H9 (cell line): ENCODE data around the gene FAM210B. TPM values are rescaled to one million over a fixed set of nuclear protein-coding genes. Genes with fewer than 3 reads are reported as not detected.
A peak's percentile ranks its signal among the peaks of the same experiment; 100 is the strongest.

Experiments
- DNase-seq: peaks from one replicate; pipeline ENCODE4 v3.0.0-alpha.2; 2017
- H2AFZ ChIP-seq: one replicate; pipeline ENCODE4 v1.6.1; 2013; ENCODE audit warnings: mild to moderate bottlenecking, low read length, control low read depth, moderate library complexity
- H2AK5ac ChIP-seq: 2 replicates; pipeline ENCODE4 v1.6.1; 2013; ENCODE audit warnings: low read length, control low read depth, mixed read lengths; ENCODE audit not compliant: insufficient read length
- H2BK120ac ChIP-seq: one replicate; pipeline ENCODE4 v1.6.1; 2013; ENCODE audit warnings: low read depth, mild to moderate bottlenecking, low read length, control low read depth, inconsistent platforms; ENCODE audit not compliant: poor library complexity, severe bottlenecking
- H2BK12ac ChIP-seq: 2 replicates; pipeline ENCODE4 v1.6.1; 2013; ENCODE audit warnings: low read length, control low read depth, mixed read lengths, low read depth; ENCODE audit not compliant: insufficient read length
- H2BK15ac ChIP-seq: 2 replicates; pipeline ENCODE4 v1.6.1; 2013; ENCODE audit warnings: low read depth, low read length, control low read depth
- H2BK20ac ChIP-seq: one replicate; pipeline ENCODE4 v1.6.1; 2013; ENCODE audit warnings: low read depth, mild to moderate bottlenecking, low read length, control low read depth, inconsistent platforms; ENCODE audit not compliant: poor library complexity, severe bottlenecking
- H2BK5ac ChIP-seq: 2 replicates; pipeline ENCODE4 v1.6.1; 2013; ENCODE audit warnings: low read length, control low read depth, mixed read lengths; ENCODE audit not compliant: insufficient read length
- H3K14ac ChIP-seq: 2 replicates; pipeline ENCODE4 v1.6.1; 2013; ENCODE audit warnings: low read length, control low read depth; ENCODE audit not compliant: insufficient read depth
- H3K18ac ChIP-seq: 2 replicates; pipeline ENCODE4 v1.6.1; 2013; ENCODE audit warnings: low read depth, mild to moderate bottlenecking, mixed read lengths, low read length, control low read depth; ENCODE audit not compliant: insufficient read length
- H3K23ac ChIP-seq: 2 replicates; pipeline ENCODE4 v1.6.1; 2013; ENCODE audit warnings: low read length, control low read depth, mixed read lengths, low read depth; ENCODE audit not compliant: insufficient read length
- H3K23me2 ChIP-seq: 2 replicates; pipeline ENCODE4 v1.6.1; 2013; ENCODE audit warnings: low read depth, mild to moderate bottlenecking, mixed read lengths, low read length, control low read depth; ENCODE audit not compliant: insufficient read length, poor library complexity, severe bottlenecking
- H3K27ac ChIP-seq: 2 replicates; pipeline ENCODE4 v1.5.1; 2013; ENCODE audit warnings: low read length, control low read depth, mixed read lengths, low read depth; ENCODE audit not compliant: insufficient read length
- H3K27me3 ChIP-seq: 2 replicates; pipeline ENCODE4 v1.6.1; 2013; ENCODE audit warnings: low read length, control low read depth, inconsistent platforms; ENCODE audit not compliant: insufficient read depth
- H3K4ac ChIP-seq: 2 replicates; pipeline ENCODE4 v1.6.1; 2013; ENCODE audit warnings: low read depth, mild to moderate bottlenecking, control low read depth, inconsistent platforms, low read length, moderate library complexity
- H3K4me1 ChIP-seq: 2 replicates; pipeline ENCODE4 v1.6.1; 2013; ENCODE audit warnings: low read length, control low read depth, inconsistent platforms; ENCODE audit not compliant: insufficient read depth
- H3K4me2 ChIP-seq: 2 replicates; pipeline ENCODE4 v1.6.1; 2013; ENCODE audit warnings: low read length, control low read depth, mixed read lengths; ENCODE audit not compliant: insufficient read length, insufficient read depth
- H3K56ac ChIP-seq: 2 replicates; pipeline ENCODE4 v1.6.1; 2013; ENCODE audit warnings: low read depth, mild to moderate bottlenecking, mixed read lengths, low read length, control low read depth; ENCODE audit not compliant: insufficient read length
- H3K79me1 ChIP-seq: 2 replicates; pipeline ENCODE4 v1.6.1; 2013; ENCODE audit warnings: low read depth, mild to moderate bottlenecking, moderate library complexity, low read length, control low read depth, inconsistent platforms; ENCODE audit not compliant: insufficient read depth, poor library complexity, severe bottlenecking
- H3K79me2 ChIP-seq: 2 replicates; pipeline ENCODE4 v1.6.1; 2013; ENCODE audit warnings: low read length, control low read depth, inconsistent platforms; ENCODE audit not compliant: insufficient read depth
- H3K9ac ChIP-seq: 2 replicates; pipeline ENCODE4 v1.6.1; 2013; ENCODE audit warnings: low read length, control low read depth, mixed read lengths; ENCODE audit not compliant: insufficient read length; ENCODE audit errors: extremely low read depth
- H3K9me3 ChIP-seq: one replicate; pipeline ENCODE4 v1.6.1; 2013; ENCODE audit warnings: low read depth, low read length, inconsistent platforms; ENCODE audit not compliant: control insufficient read depth
- H3T11ph ChIP-seq: one replicate; pipeline ENCODE4 v1.6.1; 2013; ENCODE audit warnings: mild to moderate bottlenecking, low read length, control low read depth, inconsistent platforms
- H4K20me1 ChIP-seq: one replicate; pipeline ENCODE4 v1.6.1; 2013; ENCODE audit not compliant: control insufficient read depth, insufficient read length, insufficient read depth
- H4K5ac ChIP-seq: 2 replicates; pipeline ENCODE4 v1.6.1; 2013; ENCODE audit warnings: low read depth, mild to moderate bottlenecking, mixed read lengths, low read length, control low read depth; ENCODE audit not compliant: insufficient read length
- H4K8ac ChIP-seq: replicated peaks from 2 replicates; pipeline ENCODE4 v1.6.1; 2013; ENCODE audit warnings: low read length, control low read depth, mixed read lengths, low read depth; ENCODE audit not compliant: insufficient read length
- H4K91ac ChIP-seq: 2 replicates; pipeline ENCODE4 v1.6.1; 2013; ENCODE audit warnings: low read depth, mild to moderate bottlenecking, moderate library complexity, mixed read lengths, low read length, control low read depth; ENCODE audit not compliant: insufficient read length
- H3K27ac Mint-ChIP-seq, 3 experiments: 2 replicates in 2 of 3; 3 replicates in 1 of 3; pipeline ENCODE4 v1.8.0; 2020 to 2021; ENCODE audit warnings: mixed read lengths in 3 of 3, mild to moderate bottlenecking in 1 of 3, moderate library complexity in 1 of 3
- H3K27me3 Mint-ChIP-seq: 2 replicates; pipeline ENCODE4 v1.8.0; 2021; ENCODE audit warnings: low read depth, mild to moderate bottlenecking, moderate library complexity, mixed read lengths
- H3K36me3 Mint-ChIP-seq, 3 experiments: 2 replicates in 2 of 3; 3 replicates in 1 of 3; pipeline ENCODE4 v1.8.0; 2020 to 2021; ENCODE audit warnings: low read depth in 3 of 3, mixed read lengths in 3 of 3; ENCODE audit not compliant: insufficient read depth in 1 of 3
- H3K4me1 Mint-ChIP-seq, 2 experiments: 2 replicates each; pipeline ENCODE4 v1.8.0; 2020; ENCODE audit warnings: mixed read lengths in 2 of 2
- H3K4me3 Mint-ChIP-seq, 2 experiments: 2 replicates in 1 of 2; 3 replicates in 1 of 2; pipeline ENCODE4 v1.8.0; 2020 to 2021; ENCODE audit warnings: mild to moderate bottlenecking in 2 of 2, mixed read lengths in 2 of 2, moderate library complexity in 1 of 2
- H3K9me3 Mint-ChIP-seq, 2 experiments: 2 replicates in 1 of 2; 3 replicates in 1 of 2; pipeline ENCODE4 v1.8.0; 2020; ENCODE audit warnings: mild to moderate bottlenecking in 2 of 2, mixed read lengths in 2 of 2, moderate library complexity in 1 of 2
- WGBS: extraction: QIAGEN DNeasy Blood & Tissue Kit; methylation state at CpG from one replicate; pipeline ENCODE4 v1.1.7; 2013; ENCODE audit warnings: missing lambda C conversion rate, low lambda C conversion rate, mixed read lengths; ENCODE audit not compliant: insufficient read length; ENCODE audit errors: extremely low coverage; 5-methylcytosine and 5-hydroxymethylcytosine counted together
- total RNA-seq: library from RNA; stranded (reverse); gene quantifications from 2 replicates; pipeline ENCODE4 v1.2.1, GENCODE V29; 2021
- TF ChIP-seq, protein P1 (sequence below): fragments of 200-600 bp; sonication (generic); conservative IDR thresholded peaks from 3 replicates; pipeline ENCODE4 v1.8.0; 2021; ENCODE audit warnings: antibody characterized with exemption, mild to moderate bottlenecking

FAM210B gene
- total RNA-seq, 1 experiment from 2014 or later = 24.2 TPM

DNA sequence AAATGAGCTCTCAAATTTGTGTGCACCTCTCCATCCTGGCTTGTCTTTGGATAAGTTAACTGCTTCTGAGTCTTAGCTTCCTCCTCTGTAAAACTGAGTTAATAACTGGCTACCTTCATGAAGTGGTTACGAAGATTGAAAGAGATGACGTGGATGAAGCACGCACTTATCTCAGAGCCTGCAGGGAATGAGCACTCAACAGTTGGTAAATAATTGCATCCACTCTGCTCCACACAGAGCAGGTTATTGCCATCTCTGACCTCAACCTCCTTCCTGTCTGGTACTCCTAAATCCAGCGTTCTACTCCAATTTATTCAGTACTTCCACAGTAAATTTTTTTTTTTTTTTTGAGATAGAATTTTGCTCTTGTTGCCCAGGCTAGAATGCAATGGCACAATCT lies 26.4 kb downstream of the FAM210B start:
- Histone ChIP-seq H4K20me1 (no peaks in the 10 kb centered on the region), H3K4ac (no peak overlapping the region), H3K56ac (no peak overlapping the region), H3K79me1 (peaks cover 29% of the 10 kb centered on the region), H3K9me3 (no peaks in the 10 kb centered on the region), H2BK15ac (no peak overlapping the region), H2BK20ac (no peak overlapping the region), H2AK5ac (no peak overlapping the region), H2BK12ac (no peak overlapping the region), H3K18ac (no peak overlapping the region), H3K4me1 (no peaks in the 10 kb centered on the region), H3K23me2 (no peaks in the 10 kb centered on the region), H2AFZ (no peak overlapping the region), H3K27me3 (no peaks in the 10 kb centered on the region), H3K79me2 (peaks cover 18% of the 10 kb centered on the region; the same call in 1 of the 2 replicates), H3K4me2 (no peak overlapping the region), H2BK120ac (no peak overlapping the region), H4K91ac (no peak overlapping the region), H4K5ac (no peak overlapping the region), H3K14ac (no peak overlapping the region), H2BK5ac (no peak overlapping the region), H4K8ac (no peak overlapping the region), H3K23ac (no peak overlapping the region), H3T11ph (no peak overlapping the region), H3K9ac (peak overlapping the region; percentile 37), H3K27ac (no peak overlapping the region)
- peaks cover 15 to 21% of the 10 kb centered on the region in 2 experiments for H3K4me1 Mint-ChIP-seq
- no CpG with 5 or more reads among the region's 4 CpGs for WGBS
- no peak overlapping the region for H3K4me3 Mint-ChIP-seq
- TF ChIP-seq, protein P1, sequence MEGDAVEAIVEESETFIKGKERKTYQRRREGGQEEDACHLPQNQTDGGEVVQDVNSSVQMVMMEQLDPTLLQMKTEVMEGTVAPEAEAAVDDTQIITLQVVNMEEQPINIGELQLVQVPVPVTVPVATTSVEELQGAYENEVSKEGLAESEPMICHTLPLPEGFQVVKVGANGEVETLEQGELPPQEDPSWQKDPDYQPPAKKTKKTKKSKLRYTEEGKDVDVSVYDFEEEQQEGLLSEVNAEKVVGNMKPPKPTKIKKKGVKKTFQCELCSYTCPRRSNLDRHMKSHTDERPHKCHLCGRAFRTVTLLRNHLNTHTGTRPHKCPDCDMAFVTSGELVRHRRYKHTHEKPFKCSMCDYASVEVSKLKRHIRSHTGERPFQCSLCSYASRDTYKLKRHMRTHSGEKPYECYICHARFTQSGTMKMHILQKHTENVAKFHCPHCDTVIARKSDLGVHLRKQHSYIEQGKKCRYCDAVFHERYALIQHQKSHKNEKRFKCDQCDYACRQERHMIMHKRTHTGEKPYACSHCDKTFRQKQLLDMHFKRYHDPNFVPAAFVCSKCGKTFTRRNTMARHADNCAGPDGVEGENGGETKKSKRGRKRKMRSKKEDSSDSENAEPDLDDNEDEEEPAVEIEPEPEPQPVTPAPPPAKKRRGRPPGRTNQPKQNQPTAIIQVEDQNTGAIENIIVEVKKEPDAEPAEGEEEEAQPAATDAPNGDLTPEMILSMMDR = no peak
- no peaks in the 10 kb centered on the region for H3K27me3 Mint-ChIP-seq
- H3K36me3 Mint-ChIP-seq = peaks cover 60 to 92% (median 87%) of the 10 kb centered on the region in 3 experiments
- no peak for DNase-seq
- 0 out of 7 replicates have a peak overlapping the region, but pooled peaks of 1 of the 3 experiments have one; percentile 11 for H3K27ac Mint-ChIP-seq
- H3K9me3 Mint-ChIP-seq = no peaks in the 10 kb centered on the region
